ENCODE data around the gene ANKRD65.
A peak's percentile ranks its signal among the peaks of the same experiment; 100 is the strongest.
"Not testable (repeated sequence)": the region's sequence is repeated elsewhere in the genome, so short reads cannot be mapped to it uniquely, and the experiment has no call there.

The ANKRD65 gene

GRCh38 chr1:1430114-1430982, 9.3 kb upstream of the ANKRD65 start:
- peak; percentile 88 for DNase-seq (ENCODE audit: low spot score)

- DNase-seq (ENCODE audit: low spot score) = peak; percentile 83
Measured at GRCh38 chr1:1429671-1430073, 8.6 kb upstream of the ANKRD65 start.

- DNase-seq (ENCODE audit: low spot score) = not testable (repeated sequence)
Measured at GRCh38 chr1:1428967-1429366, 7.9 kb upstream of the ANKRD65 start.

- DNase-seq (ENCODE audit: low spot score) = no peak
Measured at GRCh38 chr1:1428174-1428573, 7.1 kb upstream of the ANKRD65 start.

- no peak for DNase-seq (ENCODE audit: low spot score)
Measured at GRCh38 chr1:1427820-1428148, 6.7 kb upstream of the ANKRD65 start.

GRCh38 chr1:1427106-1427819, 6.2 kb upstream of the ANKRD65 start:
- DNase-seq (ENCODE audit: low spot score) = peak; percentile 57

GRCh38 chr1:1426496-1427105, 5.5 kb upstream of the ANKRD65 start:
- DNase-seq (ENCODE audit: low spot score) = no peak

- DNase-seq (ENCODE audit: low spot score) = no peak
Measured at GRCh38 chr1:1425753-1426495, 4.8 kb upstream of the ANKRD65 start.

- no peak for DNase-seq (ENCODE audit: low spot score)
Measured at GRCh38 chr1:1425426-1425752, 4.3 kb upstream of the ANKRD65 start.

GRCh38 chr1:1424707-1425106, 3.6 kb upstream of the ANKRD65 start:
- DNase-seq (ENCODE audit: low spot score) = no peak

GRCh38 chr1:1423245-1423597, 2.1 kb upstream of the ANKRD65 start:
- DNase-seq (ENCODE audit: low spot score) = no peak

GRCh38 chr1:1422465-1423244, 1.6 kb upstream of the ANKRD65 start:
- DNase-seq (ENCODE audit: low spot score) = no peak

GRCh38 chr1:1421907-1422464, 910 bp upstream of the ANKRD65 start:
- DNase-seq (ENCODE audit: low spot score) = no peak

GRCh38 chr1:1420654-1421141, 378 bp downstream of the ANKRD65 start:
- no peak for DNase-seq (ENCODE audit: low spot score)

GRCh38 chr1:1419813-1420653, 1.0 kb downstream of the ANKRD65 start:
- peak; percentile 38 for DNase-seq (ENCODE audit: low spot score)

- no peak for DNase-seq (ENCODE audit: low spot score)
Measured at GRCh38 chr1:1419363-1419812, 1.7 kb downstream of the ANKRD65 start.

- DNase-seq (ENCODE audit: low spot score) = no peak
Measured at GRCh38 chr1:1418464-1419362, 2.4 kb downstream of the ANKRD65 start.

GRCh38 chr1:1417825-1418463, 3.1 kb downstream of the ANKRD65 start:
- not testable (repeated sequence) for DNase-seq (ENCODE audit: low spot score)

- not testable (repeated sequence) for DNase-seq (ENCODE audit: low spot score)
Measured at GRCh38 chr1:1417396-1417795, 3.7 kb downstream of the ANKRD65 start.

All from hepatic stellate cell (primary cell).